B cell (primary cell): ENCODE data around the gene CEP120. TPM values are rescaled to one million over a fixed set of nuclear protein-coding genes. Genes with fewer than 3 reads are reported as not detected.

Experiments
- ATAC-seq: fragments of 200-7000 bp; cut with Tn5 transposase; one replicate; pipeline ENCODE4 v1.10.0; 2021; ENCODE audit warnings: low read depth, mild to moderate bottlenecking, moderate number of reproducible peaks, moderate library complexity
- CTCF ChIA-PET: fragments of 350-600 bp; sonication (Branson Sonifier 250); formaldehyde crosslinking; loops from one replicate; lab custom pipeline; 2021; ENCODE audit warnings: antibody characterized with exemption, inconsistent platforms; lab: Charles Lee
- POLR2A ChIA-PET: fragments of 350-600 bp; sonication (Branson Sonifier 250); formaldehyde crosslinking; loops from one replicate; lab custom pipeline; 2021; ENCODE audit warnings: antibody characterized with exemption; lab: Charles Lee
- DNase-seq: peaks from one replicate; pipeline ENCODE4 v3.0.0; 2013
- H2AFZ ChIP-seq: 2 replicates; pipeline ENCODE4 v1.6.1; 2012; ENCODE audit warnings: mild to moderate bottlenecking, low read depth, low read length; ENCODE audit not compliant: insufficient read depth, poor library complexity, severe bottlenecking
- H3K27ac ChIP-seq, 2 donors: 1 replicate in 1 of 2; 2 replicates in 1 of 2; pipeline ENCODE4 v1.5.1; 2012 to 2013; ENCODE audit warnings: low read length in 2 of 2, mild to moderate bottlenecking in 2 of 2, moderate library complexity in 1 of 2
- H3K27me3 ChIP-seq, 4 experiments: fragments of 200-600 bp in 1 of 4; sonication (generic) in 1 of 4; replicated peaks in 1 of 4; 1 replicate in 2 of 4; 2 replicates in 2 of 4; pipeline versions ENCODE4 v1.6.1 to v1.7.0; 2013 to 2016; ENCODE audit warnings: low read length in 3 of 4, mild to moderate bottlenecking in 2 of 4, mixed read lengths in 1 of 4, moderate library complexity in 1 of 4; ENCODE audit not compliant: insufficient read depth in 4 of 4, control insufficient read depth in 3 of 4; ENCODE audit errors: control extremely low read depth in 1 of 4
- H3K36me3 ChIP-seq, 2 experiments: replicated peaks in 1 of 2; 1 replicate in 1 of 2; 2 replicates in 1 of 2; pipeline versions ENCODE4 v1.6.1 to v1.7.1; 2013; ENCODE audit warnings: low read length in 1 of 2; ENCODE audit not compliant: insufficient read depth in 2 of 2, control insufficient read depth in 1 of 2; ENCODE audit errors: control extremely low read depth in 1 of 2, extremely low read depth in 1 of 2
- H3K4me1 ChIP-seq, 2 donors: fragments of 200-600 bp in 1 of 2; sonication (generic) in 1 of 2; 1 replicate in 1 of 2; 2 replicates in 1 of 2; pipeline versions ENCODE4 v1.5.1 to v1.6.1; 2013 to 2017; ENCODE audit warnings: low read length in 2 of 2; ENCODE audit not compliant: control insufficient read depth in 2 of 2, insufficient read depth in 2 of 2
- H3K4me2 ChIP-seq: replicated peaks from 2 replicates; pipeline ENCODE3; 2012; ENCODE audit warnings: mild to moderate bottlenecking, low read depth, low read length; ENCODE audit not compliant: poor library complexity, severe bottlenecking
- H3K4me3 ChIP-seq, 5 experiments: fragments of 200-600 bp in 1 of 5; sonication (generic) in 1 of 5; 1 replicate in 3 of 5; 2 replicates in 2 of 5; pipeline versions ENCODE4 v1.5.1 to v1.7.0; 2011 to 2016; ENCODE audit warnings: low read length in 4 of 5, mild to moderate bottlenecking in 4 of 5, low read depth in 2 of 5, control low read depth in 1 of 5, moderate library complexity in 1 of 5; ENCODE audit not compliant: insufficient read depth in 1 of 5; ENCODE audit errors: control extremely low read depth in 1 of 5, extremely low read depth in 1 of 5
- H3K79me2 ChIP-seq: fragments of 200-600 bp; sonication (generic); one replicate; pipeline ENCODE4 v1.6.0; 2016; ENCODE audit warnings: low read length; ENCODE audit not compliant: control insufficient read depth, insufficient read depth
- H3K9ac ChIP-seq: fragments of 200-600 bp; sonication (generic); 2 replicates; pipeline ENCODE4 v1.6.1; 2017; ENCODE audit warnings: mild to moderate bottlenecking, low read length, moderate library complexity
- H3K9me3 ChIP-seq, 3 donors: one replicate each; pipeline versions ENCODE4 v1.6.1 to v1.7.1; 2013; ENCODE audit warnings: low read length in 2 of 3; ENCODE audit not compliant: control insufficient read depth in 2 of 3, insufficient read depth in 1 of 3; ENCODE audit errors: control extremely low read depth in 1 of 3
- H4K20me1 ChIP-seq: 2 replicates; pipeline ENCODE4 v1.6.0; 2012; ENCODE audit warnings: mild to moderate bottlenecking, low read length; ENCODE audit not compliant: insufficient read depth, control insufficient read depth, poor library complexity, severe bottlenecking
- H3K27ac Mint-ChIP-seq: one replicate; pipeline ENCODE4 v1.8.0; 2021; ENCODE audit warnings: mixed read lengths
- H3K27me3 Mint-ChIP-seq: one replicate; pipeline ENCODE4 v1.8.0; 2021; ENCODE audit warnings: mixed read lengths
- H3K4me1 Mint-ChIP-seq: one replicate; pipeline ENCODE4 v1.8.0; 2021; ENCODE audit warnings: mixed read lengths
- H3K4me3 Mint-ChIP-seq: one replicate; pipeline ENCODE4 v1.8.0; 2021; ENCODE audit warnings: mixed read lengths
- H3K9me3 Mint-ChIP-seq: one replicate; pipeline ENCODE4 v1.8.0; 2022; ENCODE audit warnings: mixed read lengths; ENCODE audit not compliant: insufficient read depth
- CTCF ChIP-seq: fragments of 200-600 bp; IDR thresholded peaks from one replicate; pipeline ENCODE4 v1.8.0; 2022; ENCODE audit warnings: antibody characterized with exemption, mild to moderate bottlenecking
- EZH2 ChIP-seq: IDR thresholded peaks from 2 replicates; pipeline ENCODE4 v1.6.1; 2012; ENCODE audit warnings: borderline replicate concordance, low read depth, mild to moderate bottlenecking, moderate library complexity, low read length; ENCODE audit not compliant: insufficient read depth, poor library complexity, severe bottlenecking
- WGBS: methylation state at CpG from one replicate; pipeline ENCODE4 v1.1.5; 2013; ENCODE audit warnings: missing lambda C conversion rate; ENCODE audit not compliant: insufficient coverage; 5-methylcytosine and 5-hydroxymethylcytosine counted together
- intact Hi-C: fragments of 100-400 bp; cut with micrococcal nuclease; formaldehyde crosslinking; loops from one replicate; pipeline ENCODE4 v1.10.0; 2022
- polyA plus RNA-seq: library from polyadenylated mRNA; depleted of rRNA; stranded (reverse); fragments of >200 nt; gene quantifications from 2 replicates; pipeline ENCODE4 v1.2.3, GENCODE V29; 2012
- total RNA-seq, 2 donors: library from RNA; stranded (reverse); fragments of 120-200 nt in 1 of 2; gene quantifications; 1 replicate in 1 of 2; 2 replicates in 1 of 2; pipeline versions ENCODE4 v1.2.3 to v1.2.4, GENCODE V29; 2013 to 2022

The CEP120 gene
- total and polyA plus RNA-seq, 2 donors (not counting 1 experiment from before 2014, with no cell fraction given) = 15.7 to 89.7 TPM

DNA sequence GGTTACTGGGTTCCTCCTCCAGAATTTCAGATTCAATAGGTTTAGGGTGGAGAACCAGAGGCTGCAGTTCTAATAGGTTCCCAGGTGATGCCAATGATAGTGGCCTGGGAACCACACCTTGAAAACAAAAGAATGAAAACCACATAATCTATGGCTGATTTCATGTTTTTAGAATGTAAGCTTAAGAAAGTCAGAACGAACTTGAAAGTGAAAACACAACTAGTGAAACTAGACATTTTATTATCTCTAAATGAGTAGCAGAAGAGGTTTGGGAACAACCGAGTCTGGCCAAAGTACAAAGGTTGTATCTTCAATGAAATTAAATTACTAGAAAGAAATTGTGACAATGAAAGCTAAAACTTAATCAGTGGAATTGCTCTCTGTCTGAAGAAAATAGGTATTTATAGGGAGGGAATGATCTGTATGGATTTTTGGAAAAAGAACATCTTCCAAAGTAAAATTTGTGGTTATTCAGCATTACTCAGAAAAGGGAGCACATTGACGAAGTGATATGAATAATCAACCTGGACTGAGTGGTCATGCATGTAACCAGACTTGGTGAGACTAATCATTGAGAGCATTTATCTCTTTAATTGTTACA lies 24.9 kb upstream of the CEP120 start:
- peak overlapping the region; percentile 35 for H3K4me3 Mint-ChIP-seq
- 57% methylated on average over 1 of the region's 3 CpGs for WGBS
- Histone ChIP-seq H3K4me1 (no peaks in the 10 kb centered on the region), H3K27me3 (no peaks in the 10 kb centered on the region), H3K4me2 (peak overlapping the region; percentile 35), H3K9me3 (no peaks in the 10 kb centered on the region), H2AFZ (no peak overlapping the region), H3K9ac (no peak overlapping the region), H4K20me1 (no peaks in the 10 kb centered on the region), H3K36me3 (no peaks in the 10 kb centered on the region), H3K27ac (no peak overlapping the region), H3K4me3 (no peak overlapping the region), H3K79me2 (no peaks in the 10 kb centered on the region)
- peaks cover 15% of the 10 kb centered on the region for H3K4me1 Mint-ChIP-seq
- H3K27me3 Mint-ChIP-seq = peaks cover 3% of the 10 kb centered on the region
- no peak overlapping the region for H3K27ac Mint-ChIP-seq
- ATAC-seq (peak; percentile 17), DNase-seq (peak; percentile 17)
- intact Hi-C loops = loop anchor here (5.0 kb wide), 1 partner anchor 49 kb away; no protein-coding TSS in a partner anchor
- no peak for TF ChIP-seq CTCF
- TF ChIP-seq EZH2 = no peak
- POLR2A ChIA-PET = no interaction called here
- CTCF ChIA-PET = interaction anchor here (1.1 kb wide), 1 partner anchor 25 kb away, joined by 3 read pairs; the partner anchor contains the start of gene CEP120
- no peaks in the 10 kb centered on the region for H3K9me3 Mint-ChIP-seq

- intact Hi-C loops = no loop called here
- Histone ChIP-seq H3K4me3 (no peak overlapping the region), H3K36me3 (no peaks in the 10 kb centered on the region), H3K27me3 (no peaks in the 10 kb centered on the region), H2AFZ (no peak overlapping the region), H3K79me2 (no peaks in the 10 kb centered on the region), H3K4me1 (no peaks in the 10 kb centered on the region), H4K20me1 (no peaks in the 10 kb centered on the region), H3K4me2 (no peak overlapping the region), H3K9me3 (no peaks in the 10 kb centered on the region), H3K9ac (no peak overlapping the region), H3K27ac (no peak overlapping the region)
- DNase-seq (no peak), ATAC-seq (no peak)
- H3K27ac Mint-ChIP-seq = no peak overlapping the region
- no CpG with 5 or more reads among the region's 3 CpGs for WGBS
- H3K4me3 Mint-ChIP-seq = no peak overlapping the region
- POLR2A ChIA-PET = no interaction called here
- H3K27me3 Mint-ChIP-seq = peaks cover 3% of the 10 kb centered on the region
- CTCF ChIA-PET = no interaction called here
- no peaks in the 10 kb centered on the region for H3K9me3 Mint-ChIP-seq
- TF ChIP-seq CTCF (no peak), EZH2 (no peak)
- H3K4me1 Mint-ChIP-seq = peaks cover 12% of the 10 kb centered on the region
Observed at GRCh38 chr5:123444016-123444415, 20.8 kb upstream of the CEP120 start.
